Thyroid gland (tissue), 4 donors: Measurements from ENCODE around the gene MGAT4C.

ENCODE experiments used
- CTCF ChIP-seq, 6 experiments: fragments of 200-600 bp in 3 of 6; fragments of 450-650 bp in 3 of 6; sonication (generic) in 3 of 6; IDR thresholded peaks; one replicate each; pipeline ENCODE4 v1.5.1; 2016 to 2019; ENCODE audit warnings: antibody characterized with exemption in 6 of 6, mild to moderate bottlenecking in 2 of 6, inconsistent platforms in 1 of 6, moderate library complexity in 1 of 6
- POLR2A ChIP-seq, 2 donors: fragments of 450-650 bp; IDR thresholded peaks; one replicate each; pipeline ENCODE4 v1.6.1; 2017; ENCODE audit warnings: antibody characterized with exemption in 2 of 2, mild to moderate bottlenecking in 2 of 2, moderate library complexity in 1 of 2

- TF ChIP-seq POLR2A (IDR thresholded peaks at IDR 0.05): no peak
- no peak for TF ChIP-seq CTCF (IDR thresholded peaks at IDR 0.05)
Measured at GRCh38 chr12:85985996-85986395, 270.2 kb downstream of the MGAT4C start.
